Measurements from ENCODE around the gene GNL3L.
"Not testable (repeated sequence)": the region's sequence is repeated elsewhere in the genome, so short reads cannot be mapped to it uniquely, and the experiment has no call there.

GNL3L gene

DNA sequence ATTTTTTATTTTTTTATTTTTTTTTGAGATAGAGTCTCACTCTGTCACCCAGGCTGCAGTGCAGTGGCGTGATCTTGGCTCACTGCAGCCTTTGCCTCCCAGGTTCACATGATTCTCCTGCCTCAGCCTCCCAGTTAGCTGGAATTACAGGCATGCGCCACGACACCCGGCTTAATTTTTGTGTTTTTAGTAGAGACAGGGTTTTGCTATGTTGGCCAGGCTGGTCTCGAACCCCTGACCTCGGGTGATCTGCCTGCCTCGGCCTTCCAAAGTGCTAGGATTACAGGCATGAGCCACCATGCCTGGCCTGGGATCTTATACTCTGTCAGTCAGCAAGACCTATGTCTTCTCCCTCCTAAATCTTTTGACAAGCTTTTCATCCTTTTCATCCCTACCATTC lies 25.0 kb downstream of the GNL3L start:
- DNase-seq: not testable (repeated sequence)

DNA sequence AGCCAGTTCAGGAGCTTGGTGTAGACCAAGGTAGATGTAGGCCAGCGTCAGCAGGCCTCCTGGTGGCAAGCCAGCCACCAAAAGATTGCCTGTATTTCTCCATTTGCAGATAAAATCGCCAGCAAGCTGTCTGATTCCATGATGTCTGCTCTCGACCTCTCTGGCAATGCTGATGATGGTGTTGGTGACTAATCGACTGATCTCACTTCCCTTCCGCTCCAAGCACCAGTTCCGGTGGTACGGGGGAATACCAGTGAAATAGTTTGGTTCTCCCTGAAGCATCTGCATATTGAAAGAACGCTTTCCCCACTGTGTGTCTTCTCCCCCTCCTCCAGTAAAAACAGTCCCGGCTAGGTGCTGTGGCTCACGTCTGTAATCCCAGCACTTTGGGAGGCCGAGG lies 30.4 kb downstream of the GNL3L start:
- DNase-seq: no peak

DNA sequence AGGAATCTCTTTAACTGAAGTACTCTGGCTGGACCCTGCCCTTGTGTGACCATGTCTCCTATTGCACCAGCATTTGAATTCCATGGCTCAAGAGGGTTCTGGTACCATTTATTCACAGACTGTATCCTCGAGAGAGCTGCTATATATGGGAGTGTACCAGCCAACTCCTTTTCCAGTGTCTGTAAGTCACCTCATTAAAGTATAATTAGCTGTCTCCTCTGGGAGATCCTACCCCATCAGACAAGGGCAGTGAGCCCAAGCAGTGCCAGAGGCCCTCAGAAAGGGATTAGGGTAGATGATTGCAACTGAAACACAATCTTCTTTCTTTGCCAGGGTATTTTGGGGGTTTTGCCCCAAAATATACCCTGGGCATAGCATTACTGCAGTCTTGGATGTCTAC lies 31.6 kb downstream of the GNL3L start:
- no peak for DNase-seq

DNA sequence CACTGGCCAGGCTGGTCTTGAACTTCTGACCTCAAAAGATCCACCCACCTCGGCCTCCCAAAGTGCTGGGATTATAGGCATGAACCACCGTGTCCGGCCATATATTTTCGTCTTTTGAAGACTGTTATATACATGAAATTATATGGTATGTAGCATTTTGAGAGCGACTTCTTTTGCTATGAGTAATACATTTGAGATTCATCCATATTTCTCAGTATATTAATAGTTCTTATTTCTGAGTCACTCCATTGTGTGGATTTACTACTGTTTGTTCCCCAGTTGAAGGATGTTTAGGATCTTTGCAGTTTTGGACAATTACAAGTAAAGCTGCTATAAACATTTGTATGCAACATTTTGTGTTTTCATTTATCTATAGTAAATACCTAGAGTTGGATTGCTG lies 34.9 kb downstream of the GNL3L start:
- no peak for DNase-seq

DNA sequence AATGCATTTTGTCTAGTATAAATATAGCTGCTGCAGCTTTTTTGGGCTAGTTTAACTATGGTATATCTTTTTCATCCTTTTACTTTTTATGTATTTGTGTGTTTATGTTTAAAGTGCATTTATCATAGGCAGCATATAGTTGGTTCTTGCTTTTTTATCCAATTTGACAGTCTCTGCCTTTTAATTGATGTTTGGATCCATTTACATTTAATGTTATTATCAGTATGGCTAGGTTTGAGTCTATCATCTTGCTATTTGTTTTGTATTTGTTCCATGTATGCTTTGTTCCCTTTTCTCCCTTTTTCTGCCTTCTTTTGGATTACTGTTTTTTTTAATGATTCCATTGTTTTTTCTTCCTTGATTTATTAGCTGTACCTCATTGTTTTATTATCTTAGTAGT lies 40.3 kb downstream of the GNL3L start:
- DNase-seq: no peak

DNA sequence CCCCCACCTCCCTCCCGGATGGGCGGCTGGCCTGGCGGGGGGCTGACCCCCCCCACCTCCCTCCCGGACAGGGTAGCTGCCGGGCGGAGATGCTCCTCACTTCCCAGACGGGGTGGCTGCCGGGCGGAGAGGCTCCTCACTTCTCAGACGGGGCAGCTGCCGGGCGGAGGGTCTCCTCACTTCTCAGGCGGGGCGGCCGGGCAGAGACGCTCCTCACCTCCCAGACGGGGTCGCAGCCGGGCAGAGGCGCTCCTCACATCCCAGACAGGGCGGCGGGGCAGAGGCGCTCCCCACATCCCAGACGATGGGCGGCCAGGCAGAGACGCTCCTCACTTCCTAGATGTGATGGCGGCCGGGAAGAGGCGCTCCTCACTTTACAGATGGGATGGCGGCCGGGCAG lies 42.6 kb downstream of the GNL3L start:
- DNase-seq: not testable (repeated sequence)

DNA sequence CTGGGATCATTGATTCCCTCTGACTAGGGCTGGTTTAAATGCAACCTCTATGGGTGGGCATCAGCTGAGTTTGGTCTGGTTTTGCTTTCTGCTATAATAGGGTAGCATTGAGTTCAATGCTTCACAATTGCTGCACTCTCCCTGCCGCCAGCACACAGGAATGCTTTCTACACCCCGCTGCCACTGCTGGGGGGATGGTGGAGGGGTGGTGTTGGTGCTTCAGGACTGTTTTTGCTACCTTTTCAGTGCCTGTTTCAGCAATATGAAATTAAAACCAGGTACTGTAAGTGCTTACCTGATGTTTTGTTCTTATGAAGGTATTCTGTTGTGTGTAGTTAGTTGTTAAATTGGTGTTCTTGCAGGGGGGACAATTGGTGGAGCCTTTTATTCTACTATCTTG lies 67.7 kb downstream of the GNL3L start:
- no peak for DNase-seq

DNA sequence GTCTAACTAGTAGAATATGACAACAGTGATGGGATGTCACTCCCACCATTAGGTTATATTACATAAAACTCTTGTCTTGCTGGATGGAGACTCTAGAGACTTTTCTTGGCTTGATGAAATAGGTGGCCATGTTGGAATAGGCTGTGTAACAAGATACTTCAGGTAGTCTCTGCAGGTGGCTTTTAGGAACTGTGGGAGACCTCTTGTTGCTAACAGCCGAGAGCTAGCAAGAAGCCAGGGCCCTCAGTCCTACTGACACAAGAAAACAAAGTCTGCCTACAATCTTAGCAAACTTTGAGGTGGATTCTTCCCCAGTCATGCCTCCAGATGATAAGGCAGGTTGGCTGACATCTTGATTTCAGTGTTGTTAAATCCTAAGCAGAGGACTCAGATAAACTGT lies 72.5 kb downstream of the GNL3L start:
- no peak for DNase-seq
